Parathyroid adenoma (tissue), 2 donors: ENCODE measurements around the gene SERPINI2.

ENCODE experiments used
- H2AFZ ChIP-seq: fragments of 300-600 bp; sonication (generic); one replicate; pipeline ENCODE4 v1.7.0; 2017; ENCODE audit warnings: antibody characterized with exemption, mild to moderate bottlenecking
- H3K27ac ChIP-seq: fragments of 300-600 bp; sonication (generic); one replicate; pipeline ENCODE4 v1.7.0; 2017
- H3K27me3 ChIP-seq: fragments of 300-600 bp; sonication (generic); one replicate; pipeline ENCODE4 v1.7.0; 2017; ENCODE audit warnings: low read length; ENCODE audit not compliant: control insufficient read depth, insufficient read depth
- H3K36me3 ChIP-seq: fragments of 300-600 bp; sonication (generic); one replicate; pipeline ENCODE4 v1.7.0; 2017; ENCODE audit warnings: low read length; ENCODE audit not compliant: control insufficient read depth, insufficient read depth
- H3K4me1 ChIP-seq: fragments of 300-600 bp; sonication (generic); one replicate; pipeline ENCODE4 v1.7.0; 2017; ENCODE audit warnings: control low read depth
- H3K4me2 ChIP-seq: fragments of 300-600 bp; sonication (generic); one replicate; pipeline ENCODE4 v1.7.0; 2017; ENCODE audit warnings: low read length
- H3K4me3 ChIP-seq: fragments of 300-600 bp; sonication (generic); one replicate; pipeline ENCODE4 v1.7.0; 2017; ENCODE audit warnings: low read depth, low read length
- H3K79me2 ChIP-seq: fragments of 300-600 bp; sonication (generic); one replicate; pipeline ENCODE4 v1.7.0; 2017; ENCODE audit warnings: control low read depth
- H3K9ac ChIP-seq: fragments of 300-600 bp; sonication (generic); one replicate; pipeline ENCODE4 v1.7.0; 2017; ENCODE audit warnings: mild to moderate bottlenecking
- H3K9me3 ChIP-seq: fragments of 300-600 bp; sonication (generic); one replicate; pipeline ENCODE4 v1.7.0; 2017; ENCODE audit warnings: low read length; ENCODE audit not compliant: control insufficient read depth
- TF ChIP-seq, protein P1 (sequence below): fragments of 300-600 bp; sonication (generic); IDR thresholded peaks from one replicate; pipeline ENCODE4 v1.7.0; 2017; ENCODE audit warnings: antibody characterized with exemption, mild to moderate bottlenecking
- donor health status: primary hyperparathyroidism.

SERPINI2 gene

DNA sequence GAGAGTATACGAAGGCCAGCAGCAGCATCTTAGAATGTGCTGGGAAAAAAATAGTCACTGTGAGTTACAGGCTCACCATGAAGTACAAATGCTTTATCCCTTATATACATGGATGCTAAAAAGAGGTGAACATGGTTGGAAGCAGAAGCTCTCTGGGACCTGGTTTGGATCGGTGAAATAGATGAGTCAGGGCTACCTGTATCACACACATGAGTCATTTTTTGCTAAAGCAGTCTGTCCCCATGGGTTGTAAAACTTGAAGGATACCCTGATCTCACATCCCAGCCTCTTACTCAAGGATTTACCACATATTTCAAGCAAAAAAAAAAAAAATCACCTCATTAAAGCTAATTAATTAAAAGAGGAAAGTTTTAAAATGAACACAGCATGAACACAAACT lies 6.9 kb upstream of the SERPINI2 start:
- Histone ChIP-seq H3K36me3 (no peaks in the 10 kb centered on the region), H3K27me3 (no peaks in the 10 kb centered on the region), H3K4me2 (no peak overlapping the region), H3K4me1 (no peaks in the 10 kb centered on the region), H3K4me3 (no peak overlapping the region), H3K79me2 (no peaks in the 10 kb centered on the region), H3K27ac (no peak overlapping the region), H3K9me3 (no peaks in the 10 kb centered on the region), H3K9ac (no peak overlapping the region), H2AFZ (no peak overlapping the region)
- TF ChIP-seq, protein P1, sequence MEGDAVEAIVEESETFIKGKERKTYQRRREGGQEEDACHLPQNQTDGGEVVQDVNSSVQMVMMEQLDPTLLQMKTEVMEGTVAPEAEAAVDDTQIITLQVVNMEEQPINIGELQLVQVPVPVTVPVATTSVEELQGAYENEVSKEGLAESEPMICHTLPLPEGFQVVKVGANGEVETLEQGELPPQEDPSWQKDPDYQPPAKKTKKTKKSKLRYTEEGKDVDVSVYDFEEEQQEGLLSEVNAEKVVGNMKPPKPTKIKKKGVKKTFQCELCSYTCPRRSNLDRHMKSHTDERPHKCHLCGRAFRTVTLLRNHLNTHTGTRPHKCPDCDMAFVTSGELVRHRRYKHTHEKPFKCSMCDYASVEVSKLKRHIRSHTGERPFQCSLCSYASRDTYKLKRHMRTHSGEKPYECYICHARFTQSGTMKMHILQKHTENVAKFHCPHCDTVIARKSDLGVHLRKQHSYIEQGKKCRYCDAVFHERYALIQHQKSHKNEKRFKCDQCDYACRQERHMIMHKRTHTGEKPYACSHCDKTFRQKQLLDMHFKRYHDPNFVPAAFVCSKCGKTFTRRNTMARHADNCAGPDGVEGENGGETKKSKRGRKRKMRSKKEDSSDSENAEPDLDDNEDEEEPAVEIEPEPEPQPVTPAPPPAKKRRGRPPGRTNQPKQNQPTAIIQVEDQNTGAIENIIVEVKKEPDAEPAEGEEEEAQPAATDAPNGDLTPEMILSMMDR = no peak

DNA sequence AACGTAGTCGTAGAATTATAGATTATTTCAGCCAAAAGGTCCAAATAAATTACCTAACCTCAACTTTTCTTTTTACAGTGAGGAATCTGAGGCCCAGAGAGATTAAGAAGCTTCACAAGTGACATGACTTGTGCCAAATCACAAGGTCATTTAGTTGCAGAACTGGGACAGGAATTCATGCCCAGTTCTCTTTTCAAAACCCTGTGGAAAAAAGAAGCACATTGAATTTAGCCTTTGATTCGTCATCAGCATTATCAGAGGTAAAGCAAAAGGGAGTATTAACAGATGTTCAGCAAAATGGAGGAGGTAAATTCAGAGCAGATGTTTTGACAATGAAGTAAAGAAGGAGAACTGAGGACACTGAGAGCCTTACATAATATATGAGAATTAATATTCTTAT lies 4.5 kb downstream of the SERPINI2 start:
- Histone ChIP-seq H3K27ac (no peak overlapping the region), H3K36me3 (no peaks in the 10 kb centered on the region), H3K27me3 (no peaks in the 10 kb centered on the region), H3K4me1 (no peaks in the 10 kb centered on the region), H2AFZ (no peak overlapping the region), H3K4me2 (no peak overlapping the region), H3K9me3 (no peaks in the 10 kb centered on the region), H3K79me2 (no peaks in the 10 kb centered on the region), H3K9ac (no peak overlapping the region), H3K4me3 (no peak overlapping the region)
- TF ChIP-seq, protein P1 = no peak

DNA sequence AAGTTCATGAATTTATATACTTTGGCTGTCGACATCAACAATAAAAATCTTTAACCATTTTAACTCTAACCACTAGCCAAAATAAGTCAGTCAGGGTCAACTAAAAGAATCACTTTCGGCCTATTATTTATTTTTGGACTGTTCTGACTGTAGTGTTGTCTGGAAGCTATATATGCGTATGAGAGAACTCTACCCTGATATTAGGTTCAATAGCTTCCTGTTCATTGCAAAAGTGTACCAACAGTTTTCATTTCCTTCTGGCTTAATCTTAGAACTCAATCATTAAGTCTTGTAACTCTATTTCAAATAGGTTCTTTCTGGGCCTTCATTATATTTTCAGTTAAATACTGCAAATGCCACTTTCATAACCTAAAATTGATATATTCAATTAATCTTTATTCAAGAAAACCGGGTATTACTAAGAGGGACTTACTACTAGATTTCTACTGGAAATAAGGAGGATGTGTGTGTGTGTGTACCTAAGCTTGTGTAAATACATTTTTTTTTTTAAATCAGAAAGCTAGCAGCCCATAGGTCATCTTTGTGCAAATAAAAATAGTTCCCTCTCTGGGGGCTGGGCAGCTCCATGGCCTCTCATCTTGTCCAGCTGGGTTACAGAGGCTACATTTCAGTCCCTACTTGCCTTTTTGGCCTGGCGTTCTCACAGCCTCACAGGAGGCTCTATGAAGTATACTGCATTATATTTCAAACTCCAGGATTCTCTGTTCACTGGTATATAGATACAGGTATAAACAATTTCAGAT lies 5.8 kb downstream of the SERPINI2 start:
- Histone ChIP-seq H2AFZ (no peak overlapping the region), H3K27me3 (no peaks in the 10 kb centered on the region), H3K4me3 (no peak overlapping the region), H3K79me2 (no peaks in the 10 kb centered on the region), H3K4me2 (no peak overlapping the region), H3K9me3 (no peaks in the 10 kb centered on the region), H3K9ac (no peak overlapping the region), H3K36me3 (no peaks in the 10 kb centered on the region), H3K4me1 (no peaks in the 10 kb centered on the region), H3K27ac (no peak overlapping the region)
- TF ChIP-seq, protein P1 = no peak

DNA sequence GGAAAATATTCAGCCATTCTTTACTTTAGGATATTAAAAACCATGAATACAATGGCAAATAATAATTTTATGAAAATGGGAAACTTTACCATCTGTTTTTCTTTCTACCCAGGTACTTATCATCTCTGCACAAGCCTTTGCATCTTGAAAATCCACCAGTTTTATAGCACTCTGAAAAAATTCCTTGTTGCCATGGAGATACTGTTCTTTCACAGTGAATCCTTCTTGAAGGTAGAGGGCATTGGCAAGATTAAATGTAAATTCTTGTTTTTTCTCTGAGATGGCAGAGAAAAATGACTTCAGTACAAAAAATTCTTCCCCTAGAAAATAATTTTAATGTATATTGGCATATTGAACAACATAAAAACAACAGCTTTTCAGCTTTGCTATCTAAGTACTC lies 6.9 kb downstream of the SERPINI2 start:
- H3K79me2 ChIP-seq = no peaks in the 10 kb centered on the region
- H3K4me1 ChIP-seq = no peaks in the 10 kb centered on the region
- no peaks in the 10 kb centered on the region for H3K9me3 ChIP-seq
- no peak overlapping the region for H3K9ac ChIP-seq
- no peak overlapping the region for H3K4me3 ChIP-seq
- no peak overlapping the region for H3K27ac ChIP-seq
- no peaks in the 10 kb centered on the region for H3K27me3 ChIP-seq
- H3K36me3 ChIP-seq = no peaks in the 10 kb centered on the region
- no peak overlapping the region for H3K4me2 ChIP-seq
- TF ChIP-seq, protein P1 = no peak
- H2AFZ ChIP-seq = no peak overlapping the region
